GM19351 (cell line): ENCODE data around the gene DPP4.
A peak's percentile ranks its signal among the peaks of the same experiment; 100 is the strongest.
"Not testable (repeated sequence)": the region's sequence is repeated elsewhere in the genome, so short reads cannot be mapped to it uniquely, and the experiment has no call there.

Experiments used
- ATAC-seq: cut with Tn5 transposase; IDR thresholded peaks from one replicate; pipeline ENCODE4 v1.9.1; 2021; ENCODE audit warnings: mild to moderate bottlenecking, moderate library complexity; ENCODE audit not compliant: unreplicated experiment

DPP4 gene

DNA sequence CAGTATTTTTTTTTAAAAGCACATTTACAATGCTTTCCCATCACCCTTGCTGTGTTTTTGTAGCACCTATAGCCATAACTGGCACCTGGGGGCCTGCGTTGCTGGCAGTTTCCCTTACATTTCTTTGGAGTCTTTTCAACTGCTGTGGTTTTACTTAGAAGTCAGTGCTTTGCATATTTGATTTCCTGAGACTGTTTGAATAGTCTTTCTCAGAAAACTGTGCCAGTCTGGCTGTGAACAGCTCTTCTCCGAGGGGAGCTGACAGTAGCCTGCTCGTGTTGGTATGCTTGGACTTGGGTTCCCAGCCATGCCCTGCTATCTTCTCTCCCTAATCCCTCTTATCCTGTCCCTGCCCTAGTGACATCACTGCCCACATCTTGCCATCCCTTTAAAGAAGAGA is 81.5 kb downstream of the DPP4 start:
- ATAC-seq: peak; percentile 56

- no peak for ATAC-seq
Measured at GRCh38 chr2:161991991-161992390, 82.0 kb downstream of the DPP4 start.

GRCh38 chr2:161990741-161991140 is 83.3 kb downstream of the DPP4 start:
- no peak for ATAC-seq

GRCh38 chr2:161990036-161990435 is 84.0 kb downstream of the DPP4 start:
- ATAC-seq: no peak

DNA sequence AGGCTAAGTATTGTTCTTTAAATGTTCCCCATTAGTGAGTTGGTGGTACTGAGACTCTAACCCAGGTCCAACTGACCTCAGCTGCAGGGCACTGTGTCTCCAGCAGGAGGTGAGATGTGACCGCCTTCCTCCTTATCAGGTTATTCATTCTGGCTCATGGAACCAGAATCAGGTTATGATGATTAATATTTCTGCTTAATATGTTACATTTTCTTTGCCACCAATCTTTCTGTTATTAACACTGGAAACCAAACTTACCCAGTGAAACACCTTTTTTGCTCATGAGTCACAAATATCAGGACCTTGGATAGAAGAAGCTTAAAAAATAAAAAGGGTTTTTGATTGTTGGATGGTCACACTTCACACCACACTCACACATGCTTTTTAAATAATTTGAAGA is 85.4 kb downstream of the DPP4 start:
- peak; percentile 54 for ATAC-seq

GRCh38 chr2:161987311-161987710 is 86.7 kb downstream of the DPP4 start:
- no peak for ATAC-seq

DNA sequence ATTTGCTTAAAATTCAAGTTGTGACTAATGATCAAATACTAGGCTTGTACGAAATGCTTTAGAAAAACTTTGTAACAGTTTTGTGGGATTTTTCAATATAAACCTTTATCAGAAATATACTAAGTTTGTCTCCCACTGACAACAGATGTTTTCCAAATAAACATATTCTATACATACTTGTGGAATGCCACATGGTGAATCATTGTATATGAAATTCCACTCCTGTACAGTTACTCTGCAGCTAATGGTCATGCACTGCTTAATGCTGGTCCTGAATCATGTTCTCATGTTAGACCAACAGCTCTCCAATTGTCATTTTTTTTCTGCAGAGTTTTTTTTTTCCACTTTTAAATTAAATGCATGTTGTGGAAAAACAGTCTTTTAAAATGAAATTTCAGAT is 90.1 kb downstream of the DPP4 start:
- no peak for ATAC-seq

DNA sequence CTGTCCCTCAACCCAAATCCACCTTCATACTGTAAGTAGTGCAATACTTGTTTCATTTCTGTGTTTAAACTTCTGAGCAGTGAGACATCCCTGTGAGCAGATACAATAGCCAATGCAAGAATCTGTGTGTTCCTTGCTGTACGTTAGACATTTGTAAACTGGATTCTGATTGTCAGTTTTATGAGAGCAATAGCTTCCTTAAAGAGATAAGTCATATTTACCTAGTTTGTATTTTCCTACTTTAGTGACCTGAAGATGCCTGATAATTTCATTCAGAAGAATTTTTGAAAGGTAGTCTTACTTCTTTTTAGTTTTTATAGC is 90.7 kb downstream of the DPP4 start:
- no peak for ATAC-seq

- no peak for ATAC-seq
Measured at GRCh38 chr2:161982548-161983330, 91.3 kb downstream of the DPP4 start.

- no peak for ATAC-seq
Measured at GRCh38 chr2:161981679-161982250, 92.2 kb downstream of the DPP4 start.

- no peak for ATAC-seq
Measured at GRCh38 chr2:161980976-161981375, 93.0 kb downstream of the DPP4 start.

GRCh38 chr2:161979490-161979889 is 94.5 kb downstream of the DPP4 start:
- ATAC-seq: no peak

DNA sequence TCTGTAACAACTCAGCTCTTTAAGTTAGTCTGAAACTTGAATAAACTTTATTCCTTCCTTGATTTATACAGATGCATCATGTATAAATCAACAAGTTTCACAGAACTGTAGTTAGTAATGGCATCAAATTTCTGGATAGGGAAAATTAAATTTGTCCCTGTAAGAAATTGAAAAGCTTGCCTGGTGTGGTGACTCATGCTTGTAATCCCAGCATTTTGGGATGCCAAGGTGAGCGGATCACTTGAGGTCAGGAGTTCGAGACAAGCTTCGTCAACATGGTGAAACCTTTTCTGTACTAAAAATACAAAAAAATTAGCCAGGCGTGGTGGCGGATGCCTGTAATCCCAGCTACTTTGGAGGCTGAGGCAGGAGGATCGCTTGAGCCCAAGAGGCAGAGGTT is 96.1 kb downstream of the DPP4 start:
- ATAC-seq: not testable (repeated sequence)

DNA sequence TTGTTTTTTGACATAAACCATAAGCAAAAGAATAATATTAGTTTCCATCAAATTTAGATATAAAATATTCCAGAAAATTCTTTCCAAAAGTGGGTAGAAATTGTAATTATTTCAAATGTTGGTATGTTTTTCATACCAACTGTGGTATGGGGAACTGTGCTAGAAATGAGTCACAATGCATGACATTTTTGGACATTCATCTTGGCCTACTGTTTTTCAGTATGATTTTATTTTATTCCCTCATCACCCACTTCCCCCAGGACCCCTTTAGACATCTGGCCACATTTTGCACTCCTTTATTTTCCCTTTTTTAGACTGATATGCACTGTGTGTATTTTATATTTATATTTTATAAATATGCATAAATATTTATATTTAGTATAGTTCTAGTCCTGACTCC is 97.1 kb downstream of the DPP4 start:
- no peak for ATAC-seq

- no peak for ATAC-seq
Measured at GRCh38 chr2:161976295-161976694, 97.7 kb downstream of the DPP4 start.

- ATAC-seq: no peak
Measured at GRCh38 chr2:161975813-161976160, 98.2 kb downstream of the DPP4 start.

DNA sequence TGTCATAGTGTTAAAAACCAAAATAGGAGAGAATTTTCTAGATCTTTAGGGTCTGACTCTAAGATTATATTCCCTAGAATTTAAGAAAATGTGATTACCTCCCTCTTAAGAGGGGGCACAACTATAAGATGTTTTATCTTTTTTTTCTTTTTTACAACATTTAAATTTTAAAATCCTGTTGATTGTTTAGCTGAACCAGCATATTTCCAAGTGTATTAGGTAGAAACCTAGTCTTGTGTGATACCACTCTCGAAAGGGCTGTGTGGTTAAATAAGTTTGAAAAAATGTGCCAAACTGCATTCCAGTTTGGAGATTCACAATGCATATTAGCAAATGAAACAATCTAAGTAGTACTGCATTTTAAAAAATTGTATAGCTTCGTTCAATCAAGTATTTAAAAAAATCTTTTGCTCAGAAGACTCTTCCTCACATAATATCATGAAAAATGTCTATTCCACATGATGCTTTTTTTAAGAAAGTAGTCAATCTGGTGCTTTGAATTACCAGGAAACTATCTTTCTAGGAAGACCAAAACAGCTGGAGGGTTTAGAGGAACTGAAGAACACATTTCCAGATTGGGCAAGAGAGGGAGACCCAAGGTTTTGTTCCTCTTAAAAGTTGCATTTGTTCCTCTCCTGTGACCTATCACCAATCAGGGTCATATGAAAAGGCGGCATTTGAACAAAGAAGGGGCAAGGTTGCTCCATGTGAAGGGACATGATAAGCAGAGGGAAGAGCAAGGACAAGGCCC is 98.8 kb downstream of the DPP4 start:
- no peak for ATAC-seq

GRCh38 chr2:161974461-161974860 is 99.6 kb downstream of the DPP4 start:
- no peak for ATAC-seq

DNA sequence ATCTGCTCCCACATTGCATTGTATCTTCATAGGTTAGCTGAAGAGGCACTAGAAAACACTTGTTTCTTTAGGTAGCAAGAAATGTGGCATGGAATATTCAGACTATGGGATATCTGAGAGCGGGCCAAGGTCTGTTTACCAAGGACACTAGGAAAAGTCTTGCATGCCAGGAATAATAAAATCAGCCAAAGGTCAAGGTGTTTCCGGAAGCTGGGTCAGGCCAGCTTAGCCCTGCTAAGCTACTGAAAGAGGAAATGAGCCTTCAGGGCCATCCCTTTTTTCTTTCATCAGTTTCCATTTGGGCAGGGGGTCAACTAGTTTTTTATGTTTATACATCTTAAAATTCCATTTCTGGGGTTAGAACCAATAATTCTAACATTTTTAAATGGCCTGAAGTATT is 101.1 kb downstream of the DPP4 start:
- no peak for ATAC-seq

DNA sequence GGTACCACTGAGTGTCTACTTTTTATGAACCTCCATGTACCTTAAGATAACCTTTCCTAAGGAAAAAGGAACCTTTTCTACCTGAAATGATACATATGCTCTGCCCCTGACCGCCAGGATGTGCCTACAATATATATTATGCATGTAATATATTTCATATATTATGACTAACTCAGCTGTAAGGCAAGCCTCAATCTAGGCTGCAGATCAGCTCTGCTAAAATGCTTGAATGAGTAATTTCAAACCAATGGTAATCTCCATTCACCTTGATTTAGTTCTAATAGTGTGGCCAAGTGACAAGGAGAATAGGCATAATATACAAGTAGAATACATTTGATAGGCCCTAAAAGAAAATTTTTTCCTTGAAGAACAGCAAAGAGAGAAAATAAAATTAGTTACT is 101.8 kb downstream of the DPP4 start:
- no peak for ATAC-seq

GRCh38 chr2:161971551-161971950 is 102.5 kb downstream of the DPP4 start:
- ATAC-seq: no peak

DNA sequence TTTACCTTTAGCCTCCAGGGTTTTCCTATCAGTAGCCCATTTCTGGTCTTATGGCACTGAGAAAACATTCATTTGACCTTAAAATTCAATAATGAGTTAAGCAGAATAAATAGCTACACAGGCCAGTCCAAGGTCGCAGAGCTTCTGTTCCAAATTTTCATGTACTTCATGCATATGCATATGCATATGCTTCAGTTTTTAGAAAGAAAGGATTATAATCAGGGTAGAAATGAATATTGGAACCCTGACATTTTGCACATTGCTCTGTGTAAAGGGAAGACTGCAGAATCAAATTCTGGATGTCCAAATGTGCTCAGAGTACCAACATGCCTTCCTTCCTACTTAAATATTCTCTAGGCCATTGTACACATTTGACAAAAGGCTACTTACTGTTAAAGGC is 104.9 kb downstream of the DPP4 start:
- no peak for ATAC-seq
